ENCODE results near the gene RAB3C. TPM values are rescaled to one million over a fixed set of nuclear protein-coding genes. Genes with fewer than 3 reads are reported as not detected.

The RAB3C gene
- total RNA-seq, 1 experiment from 2014 or later: not detected

GRCh38 chr5:58755397-58755796 is 172.5 kb downstream of the RAB3C start:
- ChIA-PET CTCF (no interaction called here), POLR2A (no interaction called here)
- in situ Hi-C loops (cut with HindIII; ENCODE audit: low pct_unique_long_range_greater_than_20kb, low sequenced_read_pairs) (no loop called here), intact Hi-C loops (cut with micrococcal nuclease; ENCODE audit: unreplicated experiment) (no loop called here)
- no peaks in the 10 kb centered on the region for H3K27me3 ChIP-seq (ENCODE audit: control insufficient read depth, insufficient read depth, low read length)
- no peak overlapping the region for H3K27ac ChIP-seq (ENCODE audit: low read length)
- no peak for TF ChIP-seq TCF7L2 (IDR thresholded peaks at IDR 0.05; ENCODE audit: low read depth, low read length)
- no peak for TF ChIP-seq POLR2AphosphoS5 (IDR thresholded peaks at IDR 0.05; ENCODE audit: low read depth, low read length)
- TF ChIP-seq REST (IDR thresholded peaks at IDR 0.05; ENCODE audit: insufficient read depth in 1 of 2, low read depth in 2 of 2, low read length in 1 of 2): no peak
- TF ChIP-seq SIN3A (IDR thresholded peaks at IDR 0.05; ENCODE audit: borderline replicate concordance, insufficient read depth, low read depth, low read length): no peak
- TF ChIP-seq, protein P1, sequence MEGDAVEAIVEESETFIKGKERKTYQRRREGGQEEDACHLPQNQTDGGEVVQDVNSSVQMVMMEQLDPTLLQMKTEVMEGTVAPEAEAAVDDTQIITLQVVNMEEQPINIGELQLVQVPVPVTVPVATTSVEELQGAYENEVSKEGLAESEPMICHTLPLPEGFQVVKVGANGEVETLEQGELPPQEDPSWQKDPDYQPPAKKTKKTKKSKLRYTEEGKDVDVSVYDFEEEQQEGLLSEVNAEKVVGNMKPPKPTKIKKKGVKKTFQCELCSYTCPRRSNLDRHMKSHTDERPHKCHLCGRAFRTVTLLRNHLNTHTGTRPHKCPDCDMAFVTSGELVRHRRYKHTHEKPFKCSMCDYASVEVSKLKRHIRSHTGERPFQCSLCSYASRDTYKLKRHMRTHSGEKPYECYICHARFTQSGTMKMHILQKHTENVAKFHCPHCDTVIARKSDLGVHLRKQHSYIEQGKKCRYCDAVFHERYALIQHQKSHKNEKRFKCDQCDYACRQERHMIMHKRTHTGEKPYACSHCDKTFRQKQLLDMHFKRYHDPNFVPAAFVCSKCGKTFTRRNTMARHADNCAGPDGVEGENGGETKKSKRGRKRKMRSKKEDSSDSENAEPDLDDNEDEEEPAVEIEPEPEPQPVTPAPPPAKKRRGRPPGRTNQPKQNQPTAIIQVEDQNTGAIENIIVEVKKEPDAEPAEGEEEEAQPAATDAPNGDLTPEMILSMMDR (IDR thresholded peaks at IDR 0.05): no peak
- no peaks in the 10 kb centered on the region for H3K36me3 ChIP-seq (ENCODE audit: control insufficient read depth, insufficient read depth, low read length)
- BruUV-seq (replicated peaks): no TSS peak
- no peak overlapping the region for H3K4me3 ChIP-seq (ENCODE audit: low read depth in 2 of 2, low read length in 2 of 2)
- DNase-seq (ENCODE audit: low read depth, low spot score): no peak
- ATAC-seq: no peak
- no peaks in the 10 kb centered on the region for H3K9me3 ChIP-seq (ENCODE audit: control insufficient read depth, insufficient read depth, low read depth, low read length)
- no peaks in the 10 kb centered on the region for H3K4me1 ChIP-seq (ENCODE audit: control insufficient read depth, insufficient read depth, low read length)

DNA sequence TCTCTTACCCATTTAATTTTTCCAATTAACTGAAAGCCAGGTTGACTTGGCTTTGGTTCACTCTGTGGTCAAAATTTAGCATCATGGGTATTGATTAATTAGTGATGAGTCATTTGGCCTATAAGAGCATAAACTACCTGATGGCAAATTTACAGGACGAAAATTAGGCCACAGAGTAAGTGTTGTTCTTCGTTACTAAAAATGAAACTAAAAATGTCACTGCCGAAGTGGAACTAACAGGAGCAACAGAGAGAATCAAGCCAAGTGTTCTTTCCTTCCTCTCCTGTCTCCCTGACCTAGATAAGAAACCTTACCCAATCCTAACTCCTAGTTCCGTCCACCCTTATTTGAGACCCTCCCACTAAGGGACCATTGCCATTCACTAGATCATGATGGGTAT is 176.9 kb downstream of the RAB3C start:
- POLR2A ChIA-PET: no interaction called here
- Histone ChIP-seq H3K36me3 (ENCODE audit: control insufficient read depth, insufficient read depth, low read length) (no peaks in the 10 kb centered on the region), H3K27ac (ENCODE audit: low read length) (no peak overlapping the region), H3K27me3 (ENCODE audit: control insufficient read depth, insufficient read depth, low read length) (no peaks in the 10 kb centered on the region), H3K4me1 (ENCODE audit: control insufficient read depth, insufficient read depth, low read length) (no peaks in the 10 kb centered on the region), H3K4me3 (ENCODE audit: low read depth in 2 of 2, low read length in 2 of 2) (peak overlapping the region; percentile 20 to 36; a peak in 3 of 4 replicates), H3K9me3 (ENCODE audit: control insufficient read depth, insufficient read depth, low read depth, low read length) (no peaks in the 10 kb centered on the region)
- no TSS peak for BruUV-seq (replicated peaks)
- ATAC-seq: 0 out of 2 replicates have a peak, but pooled peaks have one; percentile 26
- no peak for DNase-seq (ENCODE audit: low read depth, low spot score)
- intact Hi-C loops (cut with micrococcal nuclease; ENCODE audit: unreplicated experiment) (no loop called here), in situ Hi-C loops (cut with HindIII; ENCODE audit: low pct_unique_long_range_greater_than_20kb, low sequenced_read_pairs) (no loop called here)
- TF ChIP-seq SIN3A (IDR thresholded peaks at IDR 0.05; ENCODE audit: borderline replicate concordance, insufficient read depth, low read depth, low read length): no peak
- TF ChIP-seq REST (IDR thresholded peaks at IDR 0.05; ENCODE audit: insufficient read depth in 1 of 2, low read depth in 2 of 2, low read length in 1 of 2): no peak
- no peak for TF ChIP-seq TCF7L2 (IDR thresholded peaks at IDR 0.05; ENCODE audit: low read depth, low read length)
- TF ChIP-seq, protein P1 (IDR thresholded peaks at IDR 0.05): no peak
- TF ChIP-seq POLR2AphosphoS5 (IDR thresholded peaks at IDR 0.05; ENCODE audit: low read depth, low read length): no peak
- CTCF ChIA-PET: no interaction called here

Measured in Panc1 (cell line).